ENCODE data around the gene HPCAL4.

Gene HPCAL4

DNA sequence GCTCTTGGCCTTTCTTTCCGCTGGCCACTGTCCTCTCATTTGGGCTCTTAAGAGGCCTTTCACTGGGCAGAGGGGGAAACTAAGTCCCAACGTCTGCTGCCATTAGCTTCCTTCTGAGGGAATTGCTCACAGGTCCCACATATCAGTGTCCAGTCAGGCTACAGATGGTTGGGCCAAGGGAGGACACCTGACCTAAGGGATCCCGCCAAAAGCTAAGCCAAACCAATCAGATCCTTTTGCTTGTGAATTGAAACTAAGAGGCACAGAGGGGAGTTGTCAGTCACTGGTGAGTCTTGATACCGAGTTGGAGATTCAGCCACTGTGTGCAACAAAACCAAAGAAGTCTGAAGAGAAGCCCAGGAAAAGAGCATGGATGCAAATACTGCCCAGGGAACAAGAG is 13.6 kb downstream of the HPCAL4 start (continued):
- TF ChIP-seq ZNF23 (tag by site-specific recombination; IDR thresholded peaks at IDR 0.05; ENCODE audit: borderline replicate concordance) (no peak), ZSCAN30 (tag by site-specific recombination; IDR thresholded peaks at IDR 0.05) (no peak), ZNF596 (tag by site-specific recombination; IDR thresholded peaks at IDR 0.05) (no peak)

DNA sequence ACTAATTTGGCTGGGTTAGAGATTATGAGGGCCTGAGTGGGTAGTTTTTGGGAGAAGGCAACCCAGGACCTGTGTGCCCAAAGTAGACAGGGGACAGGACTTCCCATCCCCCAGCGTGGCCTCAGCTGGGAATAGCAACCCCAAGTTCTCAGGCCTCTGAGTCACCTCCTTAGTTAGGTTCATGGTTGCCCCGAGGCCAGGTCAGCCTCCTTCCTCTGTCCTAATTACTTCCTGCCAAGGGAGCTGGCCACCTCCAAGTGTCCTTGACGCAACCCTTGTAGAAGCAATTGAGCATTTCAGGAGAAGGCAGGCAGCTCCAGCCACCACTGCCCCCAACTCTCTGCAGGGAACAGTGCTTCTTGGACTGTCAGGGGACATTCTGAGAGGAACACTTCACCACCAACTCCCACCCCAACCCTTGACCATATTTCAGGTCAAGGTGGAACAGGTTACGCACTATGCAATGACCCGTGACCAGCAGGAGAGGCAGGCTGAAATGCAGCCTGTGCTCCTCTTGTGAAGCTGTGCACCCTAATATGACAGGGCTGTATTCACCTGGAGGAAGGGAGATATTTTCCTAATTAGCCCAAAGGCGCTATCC is 14.2 kb downstream of the HPCAL4 start:
- no peaks in the 10 kb centered on the region for H3K9me3 ChIP-seq (ENCODE audit: control insufficient read depth, insufficient read depth, low read depth, low read length)
- no peak overlapping the region for H3K4me3 ChIP-seq (ENCODE audit: low read depth, low read length)
- H3K4me1 ChIP-seq (ENCODE audit: control insufficient read depth, insufficient read depth, low read length), result no peaks in the 10 kb centered on the region
- ChIA-PET CTCF (interaction anchor here (2.1 kb wide), 1 partner anchor 19 kb away, joined by 9 read pairs; no protein-coding TSS in a partner anchor), POLR2A (no interaction called here)
- H3K36me3 ChIP-seq (ENCODE audit: control insufficient read depth in 2 of 2, insufficient read depth in 1 of 2, low read length in 2 of 2), result no peaks in the 10 kb centered on the region
- H3K27ac ChIP-seq (ENCODE audit: extremely low read depth, low read depth, low read length), result no peak overlapping the region
- no peak for TF ChIP-seq ZBTB7A (tag by site-specific recombination; IDR thresholded peaks at IDR 0.05; ENCODE audit: low read depth)
- TF ChIP-seq ZNF19 (tag by site-specific recombination; IDR thresholded peaks at IDR 0.05; ENCODE audit: low read depth), result no peak
- TF ChIP-seq ZNF76 (tag by site-specific recombination; IDR thresholded peaks at IDR 0.05; ENCODE audit: borderline replicate concordance, low read depth), result no peak
- no peak for TF ChIP-seq ZNF416 (tag by site-specific recombination; IDR thresholded peaks at IDR 0.05)
- no peak for TF ChIP-seq ZNF629 (tag by site-specific recombination; IDR thresholded peaks at IDR 0.05)
- TF ChIP-seq, protein P1, sequence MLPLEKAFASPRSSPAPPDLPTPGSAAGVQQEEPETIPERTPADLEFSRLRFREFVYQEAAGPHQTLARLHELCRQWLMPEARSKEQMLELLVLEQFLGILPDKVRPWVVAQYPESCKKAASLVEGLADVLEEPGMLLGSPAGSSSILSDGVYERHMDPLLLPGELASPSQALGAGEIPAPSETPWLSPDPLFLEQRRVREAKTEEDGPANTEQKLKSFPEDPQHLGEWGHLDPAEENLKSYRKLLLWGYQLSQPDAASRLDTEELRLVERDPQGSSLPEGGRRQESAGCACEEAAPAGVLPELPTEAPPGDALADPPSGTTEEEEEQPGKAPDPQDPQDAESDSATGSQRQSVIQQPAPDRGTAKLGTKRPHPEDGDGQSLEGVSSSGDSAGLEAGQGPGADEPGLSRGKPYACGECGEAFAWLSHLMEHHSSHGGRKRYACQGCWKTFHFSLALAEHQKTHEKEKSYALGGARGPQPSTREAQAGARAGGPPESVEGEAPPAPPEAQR (tag by site-specific recombination; IDR thresholded peaks at IDR 0.05), result no peak
- TF ChIP-seq, protein P2, sequence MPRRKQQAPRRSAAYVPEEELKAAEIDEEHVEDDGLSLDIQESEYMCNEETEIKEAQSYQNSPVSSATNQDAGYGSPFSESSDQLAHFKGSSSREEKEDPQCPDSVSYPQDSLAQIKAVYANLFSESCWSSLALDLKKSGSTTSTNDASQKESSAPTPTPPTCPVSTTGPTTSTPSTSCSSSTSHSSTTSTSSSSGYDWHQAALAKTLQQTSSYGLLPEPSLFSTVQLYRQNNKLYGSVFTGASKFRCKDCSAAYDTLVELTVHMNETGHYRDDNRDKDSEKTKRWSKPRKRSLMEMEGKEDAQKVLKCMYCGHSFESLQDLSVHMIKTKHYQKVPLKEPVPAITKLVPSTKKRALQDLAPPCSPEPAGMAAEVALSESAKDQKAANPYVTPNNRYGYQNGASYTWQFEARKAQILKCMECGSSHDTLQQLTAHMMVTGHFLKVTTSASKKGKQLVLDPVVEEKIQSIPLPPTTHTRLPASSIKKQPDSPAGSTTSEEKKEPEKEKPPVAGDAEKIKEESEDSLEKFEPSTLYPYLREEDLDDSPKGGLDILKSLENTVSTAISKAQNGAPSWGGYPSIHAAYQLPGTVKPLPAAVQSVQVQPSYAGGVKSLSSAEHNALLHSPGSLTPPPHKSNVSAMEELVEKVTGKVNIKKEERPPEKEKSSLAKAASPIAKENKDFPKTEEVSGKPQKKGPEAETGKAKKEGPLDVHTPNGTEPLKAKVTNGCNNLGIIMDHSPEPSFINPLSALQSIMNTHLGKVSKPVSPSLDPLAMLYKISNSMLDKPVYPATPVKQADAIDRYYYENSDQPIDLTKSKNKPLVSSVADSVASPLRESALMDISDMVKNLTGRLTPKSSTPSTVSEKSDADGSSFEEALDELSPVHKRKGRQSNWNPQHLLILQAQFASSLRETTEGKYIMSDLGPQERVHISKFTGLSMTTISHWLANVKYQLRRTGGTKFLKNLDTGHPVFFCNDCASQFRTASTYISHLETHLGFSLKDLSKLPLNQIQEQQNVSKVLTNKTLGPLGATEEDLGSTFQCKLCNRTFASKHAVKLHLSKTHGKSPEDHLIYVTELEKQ (tag by site-specific recombination; IDR thresholded peaks at IDR 0.05; ENCODE audit: borderline replicate concordance), result no peak
- no peak for TF ChIP-seq ZNF350 (tag by site-specific recombination; IDR thresholded peaks at IDR 0.05)
- TF ChIP-seq ZFP3 (tag by site-specific recombination; IDR thresholded peaks at IDR 0.05; ENCODE audit: low read depth), result no peak
- no peak for TF ChIP-seq MEIS1 (CRISPR knock-in tag; IDR thresholded peaks at IDR 0.05; ENCODE audit: borderline replicate concordance)
- no peak for TF ChIP-seq ZNF561 (tag by site-specific recombination; IDR thresholded peaks at IDR 0.05; ENCODE audit: borderline replicate concordance)
- no peak for TF ChIP-seq ZNF521 (tag by site-specific recombination; IDR thresholded peaks at IDR 0.05)
- TF ChIP-seq, protein P3, sequence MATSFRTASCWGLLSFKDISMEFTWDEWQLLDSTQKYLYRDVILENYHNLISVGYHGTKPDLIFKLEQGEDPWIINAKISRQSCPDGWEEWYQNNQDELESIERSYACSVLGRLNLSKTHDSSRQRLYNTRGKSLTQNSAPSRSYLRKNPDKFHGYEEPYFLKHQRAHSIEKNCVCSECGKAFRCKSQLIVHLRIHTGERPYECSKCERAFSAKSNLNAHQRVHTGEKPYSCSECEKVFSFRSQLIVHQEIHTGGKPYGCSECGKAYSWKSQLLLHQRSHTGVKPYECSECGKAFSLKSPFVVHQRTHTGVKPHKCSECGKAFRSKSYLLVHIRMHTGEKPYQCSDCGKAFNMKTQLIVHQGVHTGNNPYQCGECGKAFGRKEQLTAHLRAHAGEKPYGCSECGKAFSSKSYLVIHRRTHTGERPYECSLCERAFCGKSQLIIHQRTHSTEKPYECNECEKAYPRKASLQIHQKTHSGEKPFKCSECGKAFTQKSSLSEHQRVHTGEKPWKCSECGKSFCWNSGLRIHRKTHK (tag by site-specific recombination; IDR thresholded peaks at IDR 0.05), result no peak
- TF ChIP-seq ZNF776 (tag by site-specific recombination; IDR thresholded peaks at IDR 0.05; ENCODE audit: borderline replicate concordance), result no peak
- TF ChIP-seq ZNF610 (tag by site-specific recombination; IDR thresholded peaks at IDR 0.05; ENCODE audit: borderline replicate concordance), result no peak
- no peak for TF ChIP-seq ZNF433 (tag by site-specific recombination; IDR thresholded peaks at IDR 0.05; ENCODE audit: low read depth)

Data from HEK293 (cell line).